Measurements from ENCODE around the gene NAT10. TPM values are rescaled to one million over a fixed set of nuclear protein-coding genes. Genes with fewer than 3 reads are reported as not detected.
A peak's percentile ranks its signal among the peaks of the same experiment; 100 is the strongest.

The NAT10 gene
- polyA plus RNA-seq, 1 donor, result 37.0 TPM

DNA sequence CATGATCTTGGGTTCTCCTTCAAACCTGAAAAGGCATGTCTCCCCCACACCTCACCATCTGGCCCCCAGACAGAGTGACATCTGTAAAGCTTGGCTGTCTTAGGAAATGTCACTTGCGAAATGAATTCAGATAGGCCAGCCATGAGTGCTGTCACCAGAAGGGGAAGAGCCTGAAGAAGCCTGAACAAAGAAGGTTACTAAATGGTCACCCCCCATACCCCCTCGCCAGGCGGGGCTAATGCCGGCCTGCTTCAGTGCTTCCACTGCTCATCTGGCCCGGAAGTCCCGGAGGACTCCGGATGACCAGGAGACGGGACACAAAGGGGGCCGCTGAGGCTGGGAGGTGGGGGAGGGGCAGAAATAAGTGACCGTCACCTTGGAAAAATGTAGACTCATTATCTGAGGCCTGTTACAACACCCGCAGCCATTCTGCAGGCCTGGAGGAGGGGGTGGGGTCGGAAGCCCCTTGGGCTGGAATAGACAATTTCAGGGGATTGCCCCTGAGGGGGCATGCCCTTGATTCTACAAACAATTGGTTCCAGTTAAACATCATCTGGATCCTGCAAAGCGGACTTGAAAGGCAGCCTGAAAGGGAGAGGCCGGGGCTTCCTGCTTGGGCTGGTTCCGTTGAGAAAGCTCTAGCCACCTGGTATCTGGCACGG lies 43.2 kb downstream of the NAT10 start:
- Histone ChIP-seq H3K9me3 (ENCODE audit: control insufficient read depth, low read depth, low read length) (no peaks in the 10 kb centered on the region), H3K27ac (ENCODE audit: low read length) (no peak overlapping the region), H3K36me3 (ENCODE audit: control insufficient read depth, insufficient read depth, low read length) (peaks cover 74% of the 10 kb centered on the region), H3K4me1 (ENCODE audit: control insufficient read depth, insufficient read depth, low read length) (peaks cover 9% of the 10 kb centered on the region), H3K27me3 (ENCODE audit: control insufficient read depth, insufficient read depth, low read length) (no peaks in the 10 kb centered on the region), H3K4me3 (ENCODE audit: low read length) (no peak overlapping the region)
- DNase-seq, result no peak
- no CpG with 5 or more reads among the region's 16 CpGs for WGBS (ENCODE audit: insufficient coverage, low lambda C conversion rate)

DNA sequence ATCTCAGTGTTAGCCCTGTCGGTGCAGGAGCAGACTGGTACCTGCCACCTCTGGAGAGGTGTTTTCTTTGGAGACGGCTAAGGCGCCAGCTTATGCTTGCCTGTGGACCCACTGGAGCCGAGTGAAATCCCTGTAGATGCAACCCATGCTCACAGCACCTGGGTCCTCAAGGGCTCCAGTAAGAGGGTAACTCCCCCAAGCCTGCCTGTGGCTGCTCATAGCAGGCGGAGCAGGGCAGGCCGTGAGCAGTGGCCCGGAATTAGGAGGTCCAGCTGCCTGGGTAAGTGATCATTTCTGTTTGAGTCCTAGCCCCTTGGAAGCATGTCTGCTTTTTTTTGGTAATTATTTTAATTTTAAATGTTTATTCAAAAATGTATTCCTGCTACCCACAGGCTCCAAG lies 43.8 kb downstream of the NAT10 start:
- peaks cover 69% of the 10 kb centered on the region for H3K36me3 ChIP-seq (ENCODE audit: control insufficient read depth, insufficient read depth, low read length)
- peaks cover 9% of the 10 kb centered on the region for H3K4me1 ChIP-seq (ENCODE audit: control insufficient read depth, insufficient read depth, low read length)
- H3K27me3 ChIP-seq (ENCODE audit: control insufficient read depth, insufficient read depth, low read length), result no peaks in the 10 kb centered on the region
- H3K27ac ChIP-seq (ENCODE audit: low read length), result no peak overlapping the region
- H3K9me3 ChIP-seq (ENCODE audit: control insufficient read depth, low read depth, low read length), result no peaks in the 10 kb centered on the region
- H3K4me3 ChIP-seq (ENCODE audit: low read length), result no peak overlapping the region
- no peak for DNase-seq
- WGBS (ENCODE audit: insufficient coverage, low lambda C conversion rate), result no CpG with 5 or more reads among the region's 7 CpGs

DNA sequence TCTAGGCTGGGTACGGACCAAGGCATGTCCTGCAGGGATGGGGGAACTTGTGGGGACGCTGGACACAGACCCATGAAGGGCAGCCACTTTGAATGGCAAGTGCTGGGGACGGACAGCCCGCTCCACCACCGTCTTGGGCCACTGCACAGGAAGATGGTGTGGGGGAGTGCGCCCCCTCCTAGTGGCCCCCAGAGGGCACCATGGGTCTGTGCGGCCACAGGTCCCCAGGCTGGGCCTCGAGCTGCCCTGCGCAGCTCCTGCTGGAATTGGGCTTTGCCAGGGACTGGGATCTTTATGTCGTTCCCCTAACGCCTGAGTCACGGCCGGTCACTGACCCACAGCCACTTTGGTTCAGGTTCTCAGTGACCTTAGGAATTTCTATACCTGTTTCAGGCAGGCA lies 44.4 kb downstream of the NAT10 start:
- no CpG with 5 or more reads among the region's 13 CpGs for WGBS (ENCODE audit: insufficient coverage, low lambda C conversion rate)
- H3K36me3 ChIP-seq (ENCODE audit: control insufficient read depth, insufficient read depth, low read length), result peaks cover 65% of the 10 kb centered on the region

DNA sequence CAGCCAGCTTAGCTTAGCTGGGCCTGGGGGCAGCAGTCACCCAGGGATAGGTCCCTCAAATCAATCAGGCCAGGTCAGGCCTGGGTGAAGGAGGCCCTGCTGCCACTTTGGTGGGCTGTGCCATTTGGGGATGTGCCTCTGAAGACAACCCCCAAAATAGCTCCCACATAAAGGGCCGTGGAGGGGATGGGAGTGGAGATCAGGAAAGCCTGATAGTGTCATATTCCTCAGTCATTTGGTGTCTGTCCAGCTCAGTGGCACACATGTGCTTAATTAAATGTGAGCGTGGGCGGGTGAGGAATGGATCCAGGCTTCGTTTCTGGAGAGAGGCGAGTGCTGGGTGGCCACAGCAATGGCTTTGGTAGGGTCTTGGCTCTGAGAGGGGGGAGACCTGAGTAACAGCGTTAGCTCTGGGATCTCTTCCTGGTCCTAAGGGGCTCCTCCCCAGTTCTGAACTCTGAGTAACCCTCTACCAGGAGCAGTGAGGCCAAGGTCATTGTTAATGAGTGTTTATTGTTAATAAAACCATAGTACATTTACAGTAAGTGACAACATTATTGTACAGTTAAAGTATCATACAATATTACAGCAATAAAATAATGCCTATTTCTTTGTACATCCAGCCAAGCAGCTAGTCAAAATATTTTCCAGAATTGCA lies 45.2 kb downstream of the NAT10 start:
- H3K4me3 ChIP-seq (ENCODE audit: low read length), result no peak overlapping the region
- no CpG with 5 or more reads among the region's 6 CpGs for WGBS (ENCODE audit: insufficient coverage, low lambda C conversion rate)
- no peak overlapping the region for H3K27ac ChIP-seq (ENCODE audit: low read length)
- H3K36me3 ChIP-seq (ENCODE audit: control insufficient read depth, insufficient read depth, low read length), result peaks cover 58% of the 10 kb centered on the region
- no peaks in the 10 kb centered on the region for H3K27me3 ChIP-seq (ENCODE audit: control insufficient read depth, insufficient read depth, low read length)
- peak in 1 of 2 donors; percentile 31 for DNase-seq
- H3K4me1 ChIP-seq (ENCODE audit: control insufficient read depth, insufficient read depth, low read length), result peaks cover 9% of the 10 kb centered on the region
- H3K9me3 ChIP-seq (ENCODE audit: control insufficient read depth, low read depth, low read length), result no peaks in the 10 kb centered on the region

More for the DNA sequence above, 44.4 kb downstream of the NAT10 start:
- peaks cover 9% of the 10 kb centered on the region for H3K4me1 ChIP-seq (ENCODE audit: control insufficient read depth, insufficient read depth, low read length)
- H3K9me3 ChIP-seq (ENCODE audit: control insufficient read depth, low read depth, low read length), result no peaks in the 10 kb centered on the region
- no peak for DNase-seq
- H3K27ac ChIP-seq (ENCODE audit: low read length), result no peak overlapping the region
- H3K4me3 ChIP-seq (ENCODE audit: low read length), result no peak overlapping the region
- no peaks in the 10 kb centered on the region for H3K27me3 ChIP-seq (ENCODE audit: control insufficient read depth, insufficient read depth, low read length)

DNA sequence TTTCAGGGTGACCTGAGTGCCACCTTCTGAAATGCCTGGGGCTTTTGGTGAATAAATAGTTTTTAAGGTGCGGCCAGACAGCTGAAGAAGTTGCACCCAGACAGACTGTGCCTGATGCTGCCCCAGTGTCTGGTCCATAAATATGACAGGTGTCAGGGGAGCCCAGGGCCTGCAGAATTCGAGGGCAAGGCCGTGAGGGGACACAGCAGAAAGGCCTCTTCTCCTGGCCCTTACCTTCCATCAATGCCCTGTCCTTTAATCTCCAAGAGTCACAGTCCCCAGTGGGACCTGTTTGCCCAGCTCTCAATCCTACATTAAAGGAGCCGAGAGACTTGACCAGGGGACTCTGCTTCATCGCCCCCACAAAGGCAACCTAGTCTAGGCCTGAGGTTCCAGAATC lies 45.7 kb downstream of the NAT10 start:
- no CpG with 5 or more reads among the region's 5 CpGs for WGBS (ENCODE audit: insufficient coverage, low lambda C conversion rate)
- no peak for DNase-seq
- no peak overlapping the region for H3K27ac ChIP-seq (ENCODE audit: low read length)
- peaks cover 9% of the 10 kb centered on the region for H3K4me1 ChIP-seq (ENCODE audit: control insufficient read depth, insufficient read depth, low read length)
- H3K4me3 ChIP-seq (ENCODE audit: low read length), result no peak overlapping the region
- H3K36me3 ChIP-seq (ENCODE audit: control insufficient read depth, insufficient read depth, low read length), result peaks cover 53% of the 10 kb centered on the region
- H3K27me3 ChIP-seq (ENCODE audit: control insufficient read depth, insufficient read depth, low read length), result no peaks in the 10 kb centered on the region
- no peaks in the 10 kb centered on the region for H3K9me3 ChIP-seq (ENCODE audit: control insufficient read depth, low read depth, low read length)

DNA sequence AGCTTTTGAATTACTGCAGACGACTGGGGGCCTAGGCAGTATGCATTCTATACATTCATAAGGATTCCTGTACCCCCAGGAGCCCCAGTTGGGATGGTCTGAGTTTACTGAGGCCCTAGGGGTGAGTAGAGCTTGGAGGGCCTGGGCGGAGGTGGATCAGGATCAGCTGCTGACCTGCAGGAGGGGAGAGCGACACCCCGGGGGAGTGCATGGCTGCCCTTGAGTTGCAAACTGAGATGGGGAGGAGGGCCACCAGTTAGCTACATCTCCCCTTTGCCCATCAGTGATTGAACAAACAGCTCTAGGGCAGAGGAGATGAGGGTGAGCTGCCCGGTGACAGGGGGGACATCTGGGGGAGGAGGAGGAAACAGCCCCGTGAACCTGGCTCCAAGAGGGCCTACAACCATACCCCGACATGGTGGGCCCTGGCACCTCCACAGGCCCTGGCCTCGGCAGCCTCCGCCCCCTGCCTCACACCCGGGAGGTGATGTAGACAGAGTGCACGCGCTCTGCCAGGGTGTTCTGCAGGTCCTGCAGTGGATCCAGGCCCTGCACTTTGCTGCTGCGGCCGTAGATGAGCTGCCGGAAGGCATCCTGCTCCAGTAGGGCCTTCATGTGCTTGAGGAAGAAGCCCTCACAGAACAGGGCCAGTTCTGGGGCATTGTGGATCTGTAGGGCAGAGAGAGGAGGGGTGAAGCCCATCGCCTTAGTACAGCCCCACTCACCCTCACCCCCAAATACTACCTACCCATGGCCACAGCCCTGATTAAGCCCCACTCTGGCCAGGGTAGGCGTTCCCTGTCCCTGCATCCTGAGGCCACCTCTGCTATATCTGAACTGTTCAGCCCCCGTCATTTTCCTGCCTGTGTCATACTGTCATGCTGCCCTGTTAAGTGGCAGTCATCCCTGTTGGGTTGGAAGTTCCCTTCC lies 46.8 kb downstream of the NAT10 start:
- no peak overlapping the region for H3K27ac ChIP-seq (ENCODE audit: low read length)
- no peak overlapping the region for H3K4me3 ChIP-seq (ENCODE audit: low read length)
- no CpG with 5 or more reads among the region's 18 CpGs for WGBS (ENCODE audit: insufficient coverage, low lambda C conversion rate)
- H3K4me1 ChIP-seq (ENCODE audit: control insufficient read depth, insufficient read depth, low read length), result peaks cover 9% of the 10 kb centered on the region
- H3K9me3 ChIP-seq (ENCODE audit: control insufficient read depth, low read depth, low read length), result no peaks in the 10 kb centered on the region
- no peak for DNase-seq
- no peaks in the 10 kb centered on the region for H3K27me3 ChIP-seq (ENCODE audit: control insufficient read depth, insufficient read depth, low read length)
- peaks cover 42% of the 10 kb centered on the region for H3K36me3 ChIP-seq (ENCODE audit: control insufficient read depth, insufficient read depth, low read length)

DNA sequence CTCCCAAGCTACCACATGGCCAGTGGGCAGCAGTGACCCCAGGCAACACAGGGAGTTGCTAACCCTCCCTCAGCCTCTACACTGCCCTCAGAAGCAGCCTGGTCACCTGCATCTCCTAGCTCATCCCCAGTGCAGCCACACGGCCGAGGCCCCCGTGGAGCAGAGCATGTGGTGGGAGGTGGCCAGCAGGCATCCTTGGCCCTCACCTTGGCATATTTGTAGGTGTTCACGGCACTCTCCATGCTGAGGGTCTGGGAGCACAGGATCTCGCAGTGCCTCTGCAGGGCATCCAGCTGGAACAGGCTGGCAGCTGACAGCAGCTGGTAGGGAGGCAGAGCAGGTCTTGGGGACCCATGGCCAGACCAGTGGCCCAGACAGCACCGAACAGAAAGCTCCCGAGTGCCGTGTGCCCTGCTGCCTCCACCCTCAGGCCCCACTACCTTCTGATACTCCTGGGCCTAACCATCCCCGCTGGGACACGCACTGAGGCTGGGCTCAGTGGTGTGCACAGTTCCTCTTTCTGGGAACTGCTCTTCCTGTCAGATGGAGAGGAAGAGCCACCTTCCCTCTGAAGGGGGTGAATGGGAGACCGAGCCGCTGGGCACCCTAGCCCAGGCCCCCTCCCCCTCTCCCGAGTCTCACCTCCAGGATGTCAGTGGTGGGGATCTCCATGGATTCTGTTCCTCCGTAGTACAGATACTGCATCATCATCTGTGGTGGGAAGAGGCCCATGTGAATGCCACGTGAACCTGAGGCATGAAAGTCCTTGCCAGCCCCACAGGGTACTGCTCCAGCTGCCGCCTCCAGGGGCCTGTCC lies 48.8 kb downstream of the NAT10 start:
- no peak for DNase-seq
- peaks cover 9% of the 10 kb centered on the region for H3K4me1 ChIP-seq (ENCODE audit: control insufficient read depth, insufficient read depth, low read length)
- H3K27me3 ChIP-seq (ENCODE audit: control insufficient read depth, insufficient read depth, low read length), result no peaks in the 10 kb centered on the region
- H3K9me3 ChIP-seq (ENCODE audit: control insufficient read depth, low read depth, low read length), result no peaks in the 10 kb centered on the region
- H3K27ac ChIP-seq (ENCODE audit: low read length), result no peak overlapping the region
- H3K4me3 ChIP-seq (ENCODE audit: low read length), result no peak overlapping the region
- no CpG with 5 or more reads among the region's 16 CpGs for WGBS (ENCODE audit: insufficient coverage, low lambda C conversion rate)
- peaks cover 25% of the 10 kb centered on the region for H3K36me3 ChIP-seq (ENCODE audit: control insufficient read depth, insufficient read depth, low read length)

DNA sequence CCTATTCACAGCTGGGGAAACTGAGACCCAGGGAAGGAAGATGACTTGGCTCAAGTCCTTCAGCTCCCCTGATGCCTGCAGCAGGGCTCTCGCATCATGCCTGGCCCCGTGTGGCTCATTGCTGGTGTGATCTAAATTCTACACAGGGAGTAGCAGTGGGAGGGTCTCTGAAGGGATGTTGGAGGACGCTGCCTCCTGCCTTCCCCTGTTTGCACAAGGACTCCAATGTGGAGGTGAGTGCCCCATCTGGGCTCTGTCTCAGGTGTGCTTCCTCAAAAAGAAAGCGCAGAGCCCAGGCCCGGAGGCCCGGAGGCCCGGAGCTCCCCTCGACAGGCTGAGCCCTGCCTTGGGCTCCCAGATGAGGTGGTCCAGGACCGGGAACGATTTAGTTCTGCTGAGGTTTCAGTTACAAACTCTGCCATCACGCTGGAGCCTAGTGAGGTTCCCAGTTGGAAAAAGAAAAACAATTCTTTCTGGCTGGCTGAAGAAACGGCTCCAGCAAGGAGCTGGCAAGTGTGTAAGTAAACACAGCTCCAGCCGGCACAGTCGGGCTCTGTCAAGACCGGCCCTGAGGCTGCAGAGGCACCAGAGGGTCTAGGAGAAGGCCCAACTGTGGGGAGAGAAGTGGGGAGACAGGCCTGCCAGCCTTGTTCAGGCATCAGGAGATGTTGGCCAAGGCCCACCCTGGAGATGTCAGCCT lies 49.8 kb downstream of the NAT10 start:
- H3K4me1 ChIP-seq (ENCODE audit: control insufficient read depth, insufficient read depth, low read length), result peaks cover 9% of the 10 kb centered on the region
- H3K9me3 ChIP-seq (ENCODE audit: control insufficient read depth, low read depth, low read length), result no peaks in the 10 kb centered on the region
- no peak overlapping the region for H3K27ac ChIP-seq (ENCODE audit: low read length)
- H3K4me3 ChIP-seq (ENCODE audit: low read length), result no peak overlapping the region
- DNase-seq, result no peak
- no CpG with 5 or more reads among the region's 15 CpGs for WGBS (ENCODE audit: insufficient coverage, low lambda C conversion rate)
- peaks cover 20% of the 10 kb centered on the region for H3K36me3 ChIP-seq (ENCODE audit: control insufficient read depth, insufficient read depth, low read length)
- H3K27me3 ChIP-seq (ENCODE audit: control insufficient read depth, insufficient read depth, low read length), result no peaks in the 10 kb centered on the region

DNA sequence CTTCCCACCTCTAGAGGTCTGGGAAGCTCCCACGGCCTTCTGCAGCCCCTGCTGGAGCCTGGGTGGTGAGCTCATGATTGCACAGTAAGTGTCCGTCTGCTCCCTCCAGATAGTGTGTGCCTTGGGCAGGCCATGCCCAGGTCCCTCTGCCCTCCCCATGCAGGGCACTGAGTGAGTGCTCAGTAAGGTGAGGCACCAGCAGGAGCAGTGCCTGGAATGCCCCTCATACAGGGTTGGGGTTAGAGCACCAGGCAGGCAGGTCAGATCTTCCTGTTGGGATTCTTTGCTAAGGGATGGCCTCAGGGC lies 50.3 kb downstream of the NAT10 start:
- H3K27ac ChIP-seq (ENCODE audit: low read length), result no peak overlapping the region
- no peak for DNase-seq
- H3K4me3 ChIP-seq (ENCODE audit: low read length), result no peak overlapping the region
- no peaks in the 10 kb centered on the region for H3K9me3 ChIP-seq (ENCODE audit: control insufficient read depth, low read depth, low read length)
- WGBS (ENCODE audit: insufficient coverage, low lambda C conversion rate), result no CpG with 5 or more reads among the region's 2 CpGs
- peaks cover 20% of the 10 kb centered on the region for H3K36me3 ChIP-seq (ENCODE audit: control insufficient read depth, insufficient read depth, low read length)
- H3K27me3 ChIP-seq (ENCODE audit: control insufficient read depth, insufficient read depth, low read length), result no peaks in the 10 kb centered on the region
- H3K4me1 ChIP-seq (ENCODE audit: control insufficient read depth, insufficient read depth, low read length), result peaks cover 4% of the 10 kb centered on the region
